Pancreas (tissue), 10 donors: ENCODE data around the gene SCAMP1. TPM values are rescaled to one million over a fixed set of nuclear protein-coding genes. Genes with fewer than 3 reads are reported as not detected.

Source experiments
- ATAC-seq, 4 donors: fragments of 200-7000 bp; cut with Tn5 transposase; one replicate each; pipeline versions ENCODE4 v1.8.0 to v1.9.1; 2020; ENCODE audit warnings: mild to moderate bottlenecking in 4 of 4, moderate library complexity in 4 of 4
- DNase-seq, 6 donors: peaks; one replicate each; pipeline ENCODE4 v3.0.0-alpha.2; 2020
- FAIRE-seq: peaks from 2 replicates; lab custom pipeline; 2012; peaks lifted over from hg19 to GRCh38; lab: Jason Lieb, UNC
- H3K27ac ChIP-seq, 4 donors: fragments of 200-600 bp; sonication (generic); 1 replicate in 3 of 4; 2 replicates in 1 of 4; pipeline versions ENCODE4 v1.5.0 to v1.8.0; 2020
- H3K27me3 ChIP-seq, 4 donors: fragments of 200-600 bp; one replicate each; pipeline ENCODE4 v1.8.0; 2021
- H3K36me3 ChIP-seq, 3 donors: fragments of 200-600 bp; sonication (generic) in 1 of 3; one replicate each; pipeline versions ENCODE4 v1.5.0 to v1.8.0; 2020 to 2021
- H3K4me1 ChIP-seq, 3 donors: fragments of 200-600 bp; one replicate each; pipeline ENCODE4 v1.8.0; 2021
- H3K4me3 ChIP-seq, 4 donors: fragments of 200-600 bp; sonication (generic) in 2 of 4; one replicate each; pipeline versions ENCODE4 v1.5.0 to v1.8.0; 2020 to 2021
- H3K9me3 ChIP-seq, 4 donors: fragments of 200-600 bp; one replicate each; pipeline ENCODE4 v1.8.0; 2021
- WGBS, 2 donors: extraction: QIAGEN DNeasy Blood & Tissue Kit; methylation state at CpG; one replicate each; pipeline ENCODE4 v1.1.7; 2013; 5-methylcytosine and 5-hydroxymethylcytosine counted together
- intact Hi-C, 3 donors: fragments of 100-400 bp; cut with DNase I; formaldehyde crosslinking; loops; one replicate each; pipeline versions ENCODE4 v1.11.1 to v1.14.2; 2022
- polyA plus RNA-seq, 2 donors: library from polyadenylated mRNA; stranded (reverse); fragments of 200-250 nt; gene quantifications; one replicate each; pipeline ENCODE4 v1.2.3, GENCODE V29; 2013
- total RNA-seq, 6 donors: library from RNA; stranded (reverse); fragmentation: NEBNext Ultra II Directional in 4 of 6; extraction: Animal tissue kit (Norgen Biotek cat#: 25700) in 4 of 6; gene quantifications; one replicate each; pipeline versions ENCODE4 v1.2.1 to v1.2.4, GENCODE V29; 2021 to 2023
- TF ChIP-seq, protein P1 (sequence below), 4 donors: fragments of 200-600 bp; sonication (generic) in 3 of 4; IDR thresholded peaks; one replicate each; pipeline versions ENCODE4 v1.5.0 to v1.8.0; 2021; ENCODE audit warnings: antibody characterized with exemption in 4 of 4
- donor health status: healthy with polysubstance abuse.
- donor health status: DM: no; HTN: no; CAD: no; lungs with moderate emphysema.
- donor health status: DM: no; HTN: no; CAD: no.
- donor health status: control.
- donor health status: control.
- donor health status: Bipolar disorder and iron deficiency.
- donor health status: DM: yes; HTN: yes; CAD: no.
- donor health status: DM: no; HTN: no; CAD: no.
- donor health status: DM: no; HTN: no; CAD: no.
- donor health status: DM: yes; HTN: yes; CAD: no.

The SCAMP1 gene
- total and polyA plus RNA-seq, 8 donors, result 4.4 to 29.9 (median 20.4) TPM

DNA sequence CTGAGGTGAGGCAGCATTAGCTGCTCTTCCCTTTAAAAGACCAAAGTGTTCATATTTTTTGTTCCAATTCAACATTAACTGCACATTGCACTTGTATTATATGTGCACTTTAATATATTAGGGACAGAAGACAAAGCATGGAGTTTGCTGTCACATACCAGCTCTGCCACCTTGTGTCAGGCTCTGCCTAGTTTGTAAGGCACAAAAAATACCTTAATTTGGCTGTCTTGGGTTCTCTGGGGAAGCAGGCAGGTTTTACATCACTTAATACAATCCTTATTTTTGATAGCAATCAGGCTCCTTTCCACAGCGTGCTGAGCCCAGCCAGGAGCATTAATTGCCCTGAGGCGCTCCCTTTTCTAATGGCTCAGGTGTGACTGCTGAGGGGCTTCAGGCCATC is 131.8 kb downstream of the SCAMP1 start:
- Histone ChIP-seq H3K36me3 (peaks cover 0 to 9% (median 0%) of the 10 kb centered on the region in 3 donors), H3K27me3 (no peaks in the 10 kb centered on the region), H3K4me1 (peaks cover 0 to 4% (median 0%) of the 10 kb centered on the region in 3 donors), H3K9me3 (no peaks in the 10 kb centered on the region), H3K27ac (no peak overlapping the region), H3K4me3 (no peak overlapping the region)
- intact Hi-C loops, result no loop called here
- no peak for DNase-seq
- no peak for FAIRE-seq
- TF ChIP-seq, protein P1, sequence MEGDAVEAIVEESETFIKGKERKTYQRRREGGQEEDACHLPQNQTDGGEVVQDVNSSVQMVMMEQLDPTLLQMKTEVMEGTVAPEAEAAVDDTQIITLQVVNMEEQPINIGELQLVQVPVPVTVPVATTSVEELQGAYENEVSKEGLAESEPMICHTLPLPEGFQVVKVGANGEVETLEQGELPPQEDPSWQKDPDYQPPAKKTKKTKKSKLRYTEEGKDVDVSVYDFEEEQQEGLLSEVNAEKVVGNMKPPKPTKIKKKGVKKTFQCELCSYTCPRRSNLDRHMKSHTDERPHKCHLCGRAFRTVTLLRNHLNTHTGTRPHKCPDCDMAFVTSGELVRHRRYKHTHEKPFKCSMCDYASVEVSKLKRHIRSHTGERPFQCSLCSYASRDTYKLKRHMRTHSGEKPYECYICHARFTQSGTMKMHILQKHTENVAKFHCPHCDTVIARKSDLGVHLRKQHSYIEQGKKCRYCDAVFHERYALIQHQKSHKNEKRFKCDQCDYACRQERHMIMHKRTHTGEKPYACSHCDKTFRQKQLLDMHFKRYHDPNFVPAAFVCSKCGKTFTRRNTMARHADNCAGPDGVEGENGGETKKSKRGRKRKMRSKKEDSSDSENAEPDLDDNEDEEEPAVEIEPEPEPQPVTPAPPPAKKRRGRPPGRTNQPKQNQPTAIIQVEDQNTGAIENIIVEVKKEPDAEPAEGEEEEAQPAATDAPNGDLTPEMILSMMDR (IDR thresholded peaks at IDR 0.05), result no peak
- no peak for ATAC-seq
- 95 to 100% methylated on average over 2 of the region's 2 CpGs for WGBS, 2 donors

DNA sequence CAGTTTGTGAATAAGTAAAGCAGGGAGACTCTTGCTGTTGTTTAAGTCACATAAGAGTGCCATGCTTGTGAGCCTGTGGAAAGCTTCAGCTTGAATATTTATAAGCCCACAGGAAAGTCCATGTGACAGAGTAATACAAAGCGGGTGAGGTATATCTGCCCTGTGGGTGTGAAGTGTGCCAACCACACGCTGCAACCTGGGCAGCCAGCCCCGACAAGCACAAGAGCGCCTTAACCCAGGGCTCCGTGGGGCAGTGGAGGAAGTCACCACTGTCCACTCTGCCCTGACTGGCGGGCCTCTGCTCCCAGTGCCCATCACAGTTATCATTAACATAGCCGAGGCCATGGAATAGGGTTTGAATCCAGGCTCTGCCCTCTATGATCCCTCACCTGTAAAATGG is 132.2 kb downstream of the SCAMP1 start:
- 89 to 93% methylated on average over 7 of the region's 7 CpGs for WGBS, 2 donors
- H3K4me1 ChIP-seq, result peaks cover 0 to 8% (median 0%) of the 10 kb centered on the region in 3 donors
- no peak for FAIRE-seq
- H3K4me3 ChIP-seq, result no peak overlapping the region
- no peak overlapping the region for H3K27ac ChIP-seq
- TF ChIP-seq, protein P1 (IDR thresholded peaks at IDR 0.05), result no peak
- H3K9me3 ChIP-seq, result no peaks in the 10 kb centered on the region
- no peak for DNase-seq
- peaks cover 0 to 9% (median 0%) of the 10 kb centered on the region in 3 donors for H3K36me3 ChIP-seq
- intact Hi-C loops, result no loop called here
- H3K27me3 ChIP-seq, result no peaks in the 10 kb centered on the region
- no peak for ATAC-seq

DNA sequence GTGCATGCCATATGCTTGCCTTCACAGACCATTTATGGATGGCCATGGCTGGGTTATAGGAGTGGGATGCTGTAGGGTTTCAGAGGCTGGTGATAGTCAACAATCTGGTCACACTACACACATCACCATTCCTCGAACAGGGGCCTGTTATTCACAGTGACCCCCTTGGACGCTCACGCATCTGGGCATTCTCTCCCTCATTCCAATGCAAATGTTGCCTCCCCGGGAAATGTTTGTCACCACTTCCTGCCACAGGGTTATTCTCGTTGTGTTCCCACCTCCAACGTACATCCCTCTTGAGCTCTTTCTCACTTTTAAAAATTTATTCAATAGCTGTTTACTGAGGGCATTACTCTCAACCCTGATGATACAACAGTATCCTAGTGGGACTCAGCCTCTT is 135.4 kb downstream of the SCAMP1 start:
- no peak for DNase-seq
- H3K9me3 ChIP-seq, result no peaks in the 10 kb centered on the region
- WGBS, 2 donors, result 79 to 82% methylated on average over 6 of the region's 6 CpGs
- no peak overlapping the region for H3K4me3 ChIP-seq
- no peaks in the 10 kb centered on the region for H3K36me3 ChIP-seq
- peaks cover 0 to 15% (median 0%) of the 10 kb centered on the region in 3 donors for H3K4me1 ChIP-seq
- no peak for ATAC-seq
- no peaks in the 10 kb centered on the region for H3K27me3 ChIP-seq
- FAIRE-seq, result no peak
- intact Hi-C loops, result no loop called here
- TF ChIP-seq, protein P1 (IDR thresholded peaks at IDR 0.05), result no peak
- no peak overlapping the region for H3K27ac ChIP-seq

DNA sequence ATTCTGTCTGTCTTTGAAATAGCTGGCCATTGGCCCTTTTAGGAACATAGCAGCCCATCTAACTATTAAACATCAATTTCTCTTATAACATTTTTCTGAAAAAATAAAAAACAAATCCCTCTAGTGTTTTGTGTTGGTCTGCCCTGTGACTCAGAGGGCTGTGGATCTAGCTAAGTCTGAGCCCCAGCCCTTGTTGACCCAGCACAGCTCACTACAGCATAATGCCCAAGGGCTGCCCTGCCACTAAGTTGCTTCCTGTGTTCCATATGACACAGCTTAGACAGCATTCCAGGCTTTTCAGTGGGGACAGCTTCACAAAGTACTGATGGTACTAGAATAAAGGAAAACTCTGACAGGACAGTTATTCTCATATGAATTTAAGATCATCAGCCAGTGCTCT is 136.0 kb downstream of the SCAMP1 start:
- Histone ChIP-seq H3K4me1 (peaks cover 0 to 15% (median 0%) of the 10 kb centered on the region in 3 donors), H3K27ac (no peak overlapping the region), H3K27me3 (no peaks in the 10 kb centered on the region), H3K9me3 (no peaks in the 10 kb centered on the region), H3K36me3 (no peaks in the 10 kb centered on the region), H3K4me3 (no peak overlapping the region)
- peak; percentile 30 to 60 (median 52) for ATAC-seq
- TF ChIP-seq, protein P1 (IDR thresholded peaks at IDR 0.05), result no peak
- DNase-seq, result no peak
- intact Hi-C loops, result no loop called here
- no peak for FAIRE-seq

DNA sequence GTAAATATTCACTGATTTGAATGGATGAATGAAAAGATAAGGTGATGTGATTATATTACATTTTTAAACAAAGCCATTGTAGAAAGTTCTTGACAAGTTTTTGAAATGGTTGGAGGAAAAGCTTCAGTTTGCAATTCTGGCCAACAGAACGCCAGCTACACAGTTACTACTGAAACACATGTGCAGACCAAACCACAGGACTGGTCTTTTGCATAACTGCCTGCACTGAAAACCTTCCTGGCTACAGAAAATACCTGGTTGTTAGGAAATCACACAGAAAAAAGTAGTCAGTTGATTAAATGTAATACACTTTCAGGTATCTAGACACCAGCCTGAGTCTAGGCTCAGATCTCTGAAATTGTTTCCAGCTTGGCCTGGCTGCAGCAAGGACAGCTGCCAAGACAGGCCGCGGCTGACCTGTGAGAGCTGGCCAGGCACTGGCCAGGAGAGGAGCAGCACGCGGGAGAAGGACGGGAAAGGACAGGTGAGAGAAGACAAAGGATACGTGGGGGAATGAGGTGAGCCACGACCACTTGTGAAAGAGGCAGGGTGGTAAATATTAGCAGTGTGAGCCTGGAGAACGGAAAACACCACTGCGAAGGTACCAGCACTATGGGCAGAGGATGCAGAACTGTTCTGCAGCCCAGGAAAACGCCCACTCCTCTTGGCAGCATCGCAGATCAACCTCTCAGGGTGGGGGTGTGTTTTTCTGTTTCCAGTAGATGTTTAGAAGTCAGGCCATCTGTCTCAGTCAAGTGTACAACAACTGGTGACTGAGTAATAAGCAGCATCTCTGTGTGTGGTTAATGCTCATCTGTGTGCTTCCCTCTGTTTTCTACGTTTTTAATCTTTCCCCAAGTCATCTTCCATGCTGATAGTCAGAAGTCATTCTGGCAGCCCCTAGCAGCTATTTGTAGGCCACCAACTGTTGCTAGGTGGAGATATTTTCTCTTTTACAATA is 137.4 kb downstream of the SCAMP1 start:
- DNase-seq, result peak in 1 of 6 donors; percentile 61

More for the DNA sequence above, 137.4 kb downstream of the SCAMP1 start:
- TF ChIP-seq, protein P1 (IDR thresholded peaks at IDR 0.05), result no peak
- Histone ChIP-seq H3K36me3 (no peaks in the 10 kb centered on the region), H3K27ac (no peak overlapping the region), H3K4me3 (no peak overlapping the region), H3K27me3 (no peaks in the 10 kb centered on the region), H3K9me3 (no peaks in the 10 kb centered on the region), H3K4me1 (peaks cover 0 to 15% (median 0%) of the 10 kb centered on the region in 3 donors)
- WGBS, 2 donors, result 39 to 42% methylated on average over 13 of the region's 13 CpGs
- ATAC-seq, result peak in 3 of 4 donors; percentile 54 to 71 (median 59)
- no peak for FAIRE-seq
- intact Hi-C loops, result no loop called here
